Activated T-cell treated with anti-CD3 and anti-CD28 coated beads, Interleukin-2, amount 50 U/mL, for 4 hours (primary cell): Measurements from ENCODE around the gene TOMM40. TPM values are rescaled to one million over a fixed set of nuclear protein-coding genes. Genes with fewer than 3 reads are reported as not detected.
"Not testable (repeated sequence)": the region's sequence is repeated elsewhere in the genome, so short reads cannot be mapped to it uniquely, and the experiment has no call there.

Experiments used
- ATAC-seq, 2 donors: fragments of 200-7000 bp; cut with Tn5 transposase; one replicate each; pipeline ENCODE4 v1.10.0; 2021
- DNase-seq: peaks from one replicate; pipeline ENCODE4 v3.0.0-alpha.2; 2020
- H3K27me3 Mint-ChIP-seq: one replicate; pipeline ENCODE4 v1.8.0; 2021; ENCODE audit warnings: low read depth, mixed read lengths
- H3K36me3 Mint-ChIP-seq: one replicate; pipeline ENCODE4 v1.8.0; 2022; ENCODE audit warnings: mixed read lengths; ENCODE audit not compliant: insufficient read depth
- H3K4me1 Mint-ChIP-seq: one replicate; pipeline ENCODE4 v1.8.0; 2021; ENCODE audit warnings: low read depth, mixed read lengths
- H3K4me3 Mint-ChIP-seq: one replicate; pipeline ENCODE4 v1.8.0; 2021; ENCODE audit warnings: mild to moderate bottlenecking, moderate library complexity, mixed read lengths
- H3K9me3 Mint-ChIP-seq: one replicate; pipeline ENCODE4 v1.8.0; 2021; ENCODE audit warnings: mixed read lengths
- total RNA-seq, 3 donors: library from RNA; stranded (reverse); gene quantifications; one replicate each; pipeline ENCODE4 v1.2.1, GENCODE V29; 2021

The TOMM40 gene
- total RNA-seq, 3 donors from 2014 or later = 427 to 536 (median 461) TPM

DNA sequence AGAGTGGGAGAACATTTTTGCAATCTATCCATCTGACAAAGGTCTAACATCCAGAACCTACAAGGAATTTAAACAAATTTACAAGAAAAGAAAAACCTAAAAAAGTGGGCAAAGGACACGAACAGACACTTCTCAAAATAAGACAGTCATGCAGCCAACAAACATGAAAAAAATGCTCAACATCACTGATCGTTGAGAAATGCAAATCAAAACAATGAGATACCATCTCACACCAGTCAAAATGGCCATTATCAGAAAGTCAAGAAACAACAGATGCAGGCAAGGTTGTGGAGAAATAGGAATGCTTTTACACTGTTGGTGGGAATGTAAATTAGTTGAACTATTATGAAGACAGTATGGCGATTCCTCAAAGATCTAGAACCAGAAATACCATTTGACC, 29.5 kb upstream of the TOMM40 start:
- not testable (repeated sequence) for ATAC-seq, H3K4me1 Mint-ChIP-seq, H3K27me3 Mint-ChIP-seq, H3K9me3 Mint-ChIP-seq, H3K36me3 Mint-ChIP-seq, DNase-seq, H3K4me3 Mint-ChIP-seq

DNA sequence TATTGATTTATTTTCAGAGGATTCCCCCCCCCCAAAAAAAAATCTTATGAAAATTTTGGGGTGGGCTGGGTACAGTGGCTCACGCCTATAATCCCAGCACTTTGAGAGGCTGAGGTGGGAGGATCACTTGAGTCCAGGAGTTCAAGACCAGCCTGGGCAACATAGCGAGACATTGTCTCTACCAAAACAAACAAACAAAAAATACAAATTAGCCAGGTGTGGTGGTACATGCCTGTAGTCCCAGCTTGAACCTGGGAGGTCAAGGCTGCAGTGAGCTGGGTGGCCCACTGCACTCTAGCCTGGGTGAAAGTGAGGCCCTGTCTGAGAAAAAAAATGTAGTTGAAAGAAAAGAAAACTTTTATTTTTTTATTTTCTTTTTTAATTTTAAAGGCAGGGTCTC, 27.1 kb upstream of the TOMM40 start:
- Mint-ChIP-seq H3K4me3 (no peak overlapping the region), H3K9me3 (no peaks in the 10 kb centered on the region), H3K4me1 (no peaks in the 10 kb centered on the region), H3K36me3 (no peaks in the 10 kb centered on the region), H3K27me3 (peaks cover 7% of the 10 kb centered on the region)
- ATAC-seq = no peak
- no peak for DNase-seq

- ATAC-seq (no peak), DNase-seq (no peak)
- Mint-ChIP-seq H3K4me3 (no peak overlapping the region), H3K27me3 (peaks cover 5% of the 10 kb centered on the region), H3K36me3 (no peaks in the 10 kb centered on the region), H3K9me3 (no peaks in the 10 kb centered on the region), H3K4me1 (no peaks in the 10 kb centered on the region)
Observed at GRCh38 chr19:44865196-44865767, 25.8 kb upstream of the TOMM40 start.

DNA sequence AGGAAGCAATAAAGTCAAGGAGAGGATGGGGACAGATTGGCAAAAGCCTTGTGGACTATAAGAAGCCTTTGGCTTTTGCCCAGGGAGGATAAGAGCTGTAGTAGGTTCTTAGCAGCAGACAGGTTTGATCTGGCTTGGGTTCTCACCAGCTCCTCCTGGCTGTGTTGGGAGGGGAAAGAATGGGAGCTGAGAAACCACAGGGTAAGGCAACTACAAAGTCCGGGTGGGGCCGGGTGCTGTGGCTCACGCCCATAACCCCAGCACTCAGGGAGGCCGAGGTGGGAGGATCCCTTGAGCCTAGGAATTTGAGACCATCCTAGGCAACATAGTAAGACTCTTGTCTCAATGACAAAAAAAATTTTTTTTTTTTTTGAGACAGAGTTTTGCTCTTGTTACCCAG, 24.4 kb upstream of the TOMM40 start:
- Mint-ChIP-seq H3K9me3 (no peaks in the 10 kb centered on the region), H3K4me1 (no peaks in the 10 kb centered on the region), H3K4me3 (no peak overlapping the region), H3K36me3 (no peaks in the 10 kb centered on the region), H3K27me3 (peaks cover under 1% of the 10 kb centered on the region)
- ATAC-seq = no peak
- no peak for DNase-seq

DNA sequence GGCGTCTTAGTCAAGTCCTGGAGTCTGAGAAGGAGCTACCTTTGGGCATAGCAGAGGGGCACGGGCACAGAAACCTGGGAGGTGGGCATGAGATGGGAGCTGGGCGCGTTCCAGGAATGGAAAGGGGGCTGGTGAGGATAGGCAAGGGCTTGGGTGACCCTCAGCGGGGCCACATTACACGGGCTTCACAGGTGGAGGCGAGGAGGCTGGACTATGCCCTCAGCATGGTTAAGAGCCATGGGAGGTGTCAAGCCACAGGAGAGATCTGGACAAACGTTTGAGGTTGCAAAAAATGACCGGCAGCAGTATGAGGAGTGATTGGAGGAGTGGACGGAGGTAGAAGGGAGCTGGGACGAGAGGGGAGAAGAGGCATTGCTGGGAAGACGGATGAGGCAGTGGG, 23.5 kb upstream of the TOMM40 start:
- Mint-ChIP-seq H3K27me3 (no peaks in the 10 kb centered on the region), H3K36me3 (no peaks in the 10 kb centered on the region), H3K4me3 (no peak overlapping the region), H3K4me1 (no peaks in the 10 kb centered on the region), H3K9me3 (no peaks in the 10 kb centered on the region)
- ATAC-seq = no peak
- DNase-seq = no peak

- Mint-ChIP-seq H3K4me1 (no peaks in the 10 kb centered on the region), H3K27me3 (no peaks in the 10 kb centered on the region), H3K9me3 (no peaks in the 10 kb centered on the region), H3K36me3 (no peaks in the 10 kb centered on the region), H3K4me3 (no peak overlapping the region)
- ATAC-seq (no peak), DNase-seq (no peak)
Observed at GRCh38 chr19:44869733-44870470, 21.2 kb upstream of the TOMM40 start.

GRCh38 chr19:44871809-44872208, 19.2 kb upstream of the TOMM40 start:
- Mint-ChIP-seq H3K36me3 (no peaks in the 10 kb centered on the region), H3K4me1 (peaks cover under 1% of the 10 kb centered on the region), H3K9me3 (no peaks in the 10 kb centered on the region), H3K27me3 (no peaks in the 10 kb centered on the region), H3K4me3 (no peak overlapping the region)
- DNase-seq (no peak), ATAC-seq (no peak)

DNA sequence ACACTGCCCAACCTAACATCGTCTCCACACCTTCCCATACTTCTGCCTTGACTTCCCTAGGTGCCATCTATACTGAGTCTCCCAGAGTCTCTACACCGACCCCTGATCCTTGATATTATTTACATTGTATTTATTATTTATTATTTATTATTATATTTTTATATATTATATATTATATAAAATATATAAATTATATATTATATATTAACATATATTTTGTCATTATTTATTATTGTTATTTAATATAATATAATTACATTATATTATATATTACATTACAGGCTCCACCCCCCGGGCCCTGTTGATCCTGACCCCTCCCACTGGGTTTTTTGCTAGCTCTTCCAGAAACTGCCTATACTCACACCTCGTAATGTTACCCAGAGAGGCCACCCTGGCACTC, 18.4 kb upstream of the TOMM40 start:
- Mint-ChIP-seq H3K4me1 (peaks cover 4% of the 10 kb centered on the region), H3K36me3 (no peaks in the 10 kb centered on the region), H3K27me3 (no peaks in the 10 kb centered on the region), H3K4me3 (no peak overlapping the region), H3K9me3 (no peaks in the 10 kb centered on the region)
- ATAC-seq (no peak), DNase-seq (no peak)

DNA sequence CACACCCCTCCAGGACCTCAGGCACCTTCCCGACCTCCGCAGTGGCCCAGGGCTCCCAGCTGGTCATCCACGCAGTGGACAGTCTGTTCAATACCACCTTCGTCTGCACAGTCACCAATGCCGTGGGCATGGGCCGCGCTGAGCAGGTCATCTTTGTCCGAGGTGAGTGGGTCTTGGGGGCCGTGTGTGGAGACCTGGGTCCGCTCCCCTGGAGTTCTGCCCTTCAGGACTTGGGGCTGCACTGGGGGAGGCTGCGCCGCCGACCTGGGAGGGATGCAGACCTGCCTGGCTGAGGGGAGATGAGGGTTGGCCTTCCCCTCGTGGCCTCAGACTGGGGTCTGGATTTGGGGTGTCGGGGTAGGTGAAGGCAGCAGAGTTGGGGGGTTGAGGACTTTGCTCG, 16.7 kb upstream of the TOMM40 start:
- Mint-ChIP-seq H3K9me3 (no peaks in the 10 kb centered on the region), H3K27me3 (no peaks in the 10 kb centered on the region), H3K36me3 (no peaks in the 10 kb centered on the region), H3K4me1 (peaks cover 4% of the 10 kb centered on the region), H3K4me3 (no peak overlapping the region)
- no peak for ATAC-seq
- DNase-seq = no peak

DNA sequence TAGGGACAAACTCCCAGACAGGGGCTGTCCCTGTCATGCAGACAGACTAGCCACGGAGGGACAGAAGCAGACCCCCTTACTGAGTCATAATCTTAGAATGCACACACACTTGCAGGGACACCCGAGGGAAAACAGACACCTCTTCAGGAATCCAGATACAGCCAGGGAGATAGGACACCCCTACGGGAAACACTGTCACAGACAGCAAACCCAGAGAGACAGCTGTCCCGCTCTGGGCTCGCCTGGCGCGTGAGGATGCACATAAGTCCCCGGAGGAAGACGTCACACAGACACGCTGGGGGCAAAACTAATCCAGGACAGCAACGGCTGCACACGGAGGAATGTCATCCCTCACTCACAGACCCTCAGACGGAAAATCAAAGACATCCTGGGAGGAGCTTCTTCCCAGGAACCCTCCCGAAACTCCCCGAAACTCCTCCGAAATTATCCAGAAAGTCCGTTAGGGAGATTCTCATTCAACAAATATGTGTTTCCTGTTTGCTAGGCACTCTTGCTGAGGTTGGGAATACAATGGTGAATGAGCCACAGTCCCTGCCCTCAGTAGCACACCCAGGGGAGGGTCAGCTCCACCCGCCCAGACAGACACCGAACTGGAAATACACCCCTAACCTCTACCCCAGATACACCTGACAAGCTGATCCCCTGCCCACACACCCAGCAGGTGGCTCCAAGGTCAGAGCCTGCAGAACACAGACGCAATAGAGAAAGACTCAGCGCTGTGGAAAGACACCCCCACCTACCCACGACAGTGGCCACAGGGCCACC, 15.2 kb upstream of the TOMM40 start:
- no peak for ATAC-seq
- no peaks in the 10 kb centered on the region for H3K27me3 Mint-ChIP-seq
- DNase-seq = no peak
- H3K4me3 Mint-ChIP-seq = no peak overlapping the region
- no peaks in the 10 kb centered on the region for H3K36me3 Mint-ChIP-seq
- H3K4me1 Mint-ChIP-seq = peaks cover 4% of the 10 kb centered on the region
- no peaks in the 10 kb centered on the region for H3K9me3 Mint-ChIP-seq

DNA sequence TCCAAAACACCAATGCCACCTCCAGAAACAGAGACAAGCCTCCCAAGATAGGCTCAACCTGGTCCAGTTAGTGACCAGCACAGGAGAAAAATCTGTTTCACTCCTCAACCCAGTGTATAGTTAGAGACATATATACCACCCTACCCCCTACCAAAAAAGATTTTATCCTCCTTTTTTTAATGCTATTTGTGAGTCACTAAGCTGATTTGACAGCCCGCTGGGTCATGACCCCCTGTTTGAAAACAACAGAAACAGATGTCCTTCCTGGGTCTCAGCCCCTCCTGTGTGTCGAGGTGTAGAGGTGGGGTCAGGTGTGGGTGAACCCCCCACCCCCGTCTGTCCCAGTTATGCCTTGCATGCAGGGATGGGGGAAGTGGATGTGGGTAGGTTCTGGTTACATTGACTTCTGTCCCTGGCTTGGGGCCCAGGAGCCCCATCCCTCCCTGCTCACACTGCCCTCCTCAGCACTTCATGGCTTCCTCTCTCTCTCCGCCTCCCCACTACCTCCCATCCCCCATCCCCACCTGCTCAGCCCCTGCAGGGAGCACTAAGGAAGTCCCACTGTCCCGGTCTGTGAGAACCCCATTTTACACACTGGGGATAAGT, 14.0 kb upstream of the TOMM40 start:
- H3K4me1 Mint-ChIP-seq = peaks cover 4% of the 10 kb centered on the region
- H3K4me3 Mint-ChIP-seq = no peak overlapping the region
- H3K36me3 Mint-ChIP-seq = no peaks in the 10 kb centered on the region
- no peaks in the 10 kb centered on the region for H3K9me3 Mint-ChIP-seq
- DNase-seq = no peak
- H3K27me3 Mint-ChIP-seq = peaks cover 1% of the 10 kb centered on the region
- no peak for ATAC-seq

DNA sequence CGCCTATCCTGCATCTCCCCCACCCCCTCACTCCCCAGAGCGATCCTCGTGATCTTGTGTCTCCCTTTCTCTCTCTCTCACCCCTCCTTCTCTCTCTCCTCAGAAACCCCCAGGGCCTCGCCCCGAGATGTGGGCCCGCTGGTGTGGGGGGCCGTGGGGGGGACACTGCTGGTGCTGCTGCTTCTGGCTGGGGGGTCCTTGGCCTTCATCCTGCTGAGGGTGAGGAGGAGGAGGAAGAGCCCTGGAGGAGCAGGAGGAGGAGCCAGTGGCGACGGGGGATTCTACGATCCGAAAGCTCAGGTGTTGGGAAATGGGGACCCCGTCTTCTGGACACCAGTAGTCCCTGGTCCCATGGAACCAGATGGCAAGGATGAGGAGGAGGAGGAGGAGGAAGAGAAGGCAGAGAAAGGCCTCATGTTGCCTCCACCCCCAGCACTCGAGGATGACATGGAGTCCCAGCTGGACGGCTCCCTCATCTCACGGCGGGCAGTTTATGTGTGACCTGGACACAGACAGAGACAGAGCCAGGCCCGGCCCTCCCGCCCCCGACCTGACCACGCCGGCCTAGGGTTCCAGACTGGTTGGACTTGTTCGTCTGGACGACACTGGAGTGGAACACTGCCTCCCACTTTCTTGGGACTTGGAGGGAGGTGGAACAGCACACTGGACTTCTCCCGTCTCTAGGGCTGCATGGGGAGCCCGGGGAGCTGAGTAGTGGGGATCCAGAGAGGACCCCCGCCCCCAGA, 12.8 kb upstream of the TOMM40 start:
- DNase-seq (no peak), ATAC-seq (no peak)
- H3K9me3 Mint-ChIP-seq = no peaks in the 10 kb centered on the region
- H3K4me1 Mint-ChIP-seq = peaks cover 4% of the 10 kb centered on the region
- no peaks in the 10 kb centered on the region for H3K36me3 Mint-ChIP-seq
- peaks cover 1% of the 10 kb centered on the region for H3K27me3 Mint-ChIP-seq
- H3K4me3 Mint-ChIP-seq = no peak overlapping the region

GRCh38 chr19:44879309-44880065, 11.6 kb upstream of the TOMM40 start:
- Mint-ChIP-seq H3K4me1 (peaks cover 4% of the 10 kb centered on the region), H3K36me3 (no peaks in the 10 kb centered on the region), H3K9me3 (no peaks in the 10 kb centered on the region), H3K4me3 (no peak overlapping the region), H3K27me3 (peaks cover 1% of the 10 kb centered on the region)
- ATAC-seq = no peak
- no peak for DNase-seq
